GM12878 (cell line): Measurements from ENCODE around the gene FBXO27. TPM values are rescaled to one million over a fixed set of nuclear protein-coding genes. Genes with fewer than 3 reads are reported as not detected.
A peak's percentile ranks its signal among the peaks of the same experiment; 100 is the strongest.

ENCODE experiments used
- EP300 ChIP-seq, 2 experiments: fragments of 150-350 bp in 1 of 2; IDR thresholded peaks; 2 replicates each; pipeline ENCODE4 v1.6.1; 2011 to 2012; ENCODE audit warnings: low read depth in 2 of 2, low read length in 2 of 2, borderline replicate concordance in 1 of 2, improper control_type of control experiment in 1 of 2, inconsistent platforms in 1 of 2; ENCODE audit not compliant: control insufficient read depth in 1 of 2
- GABPA ChIP-seq: IDR thresholded peaks from 2 replicates; pipeline ENCODE4 v1.6.1; 2014; ENCODE audit warnings: antibody characterized with exemption, low read depth, mild to moderate bottlenecking, inconsistent platforms
- IKZF1 ChIP-seq: fragments of 450-650 bp; conservative IDR thresholded peaks from 2 replicates; pipeline ENCODE4 v1.6.1; 2017; ENCODE audit warnings: antibody characterized with exemption, mild to moderate bottlenecking
- IRF4 ChIP-seq: IDR thresholded peaks from 2 replicates; pipeline ENCODE4 v1.6.1; 2011; ENCODE audit warnings: low read depth, low read length
- KAT2A ChIP-seq: conservative IDR thresholded peaks from 2 replicates; pipeline ENCODE4 v1.6.1; 2011; ENCODE audit warnings: low read depth, low read length; ENCODE audit not compliant: control insufficient read depth
- MYB ChIP-seq: fragments of 150-350 bp; IDR thresholded peaks from 2 replicates; pipeline ENCODE4 v1.6.1; 2014; ENCODE audit warnings: mild to moderate bottlenecking, low read depth, low read length, borderline replicate concordance
- RAD21 ChIP-seq: IDR thresholded peaks from 2 replicates; pipeline ENCODE4 v1.6.1; 2011; ENCODE audit warnings: mild to moderate bottlenecking, low read depth, low read length, moderate library complexity; ENCODE audit not compliant: insufficient read depth
- SIX5 ChIP-seq: IDR thresholded peaks from 2 replicates; pipeline ENCODE4 v1.6.1; 2011; ENCODE audit warnings: mild to moderate bottlenecking, low read depth, low read length, moderate library complexity; ENCODE audit not compliant: severe bottlenecking
- SMAD1 ChIP-seq: fragments of 450-650 bp; IDR thresholded peaks from 2 replicates; pipeline ENCODE4 v1.6.1; 2018; ENCODE audit warnings: mild to moderate bottlenecking, low read depth; ENCODE audit not compliant: partially characterized antibody
- STAT1 ChIP-seq: fragments of 450-650 bp; conservative IDR thresholded peaks from 2 replicates; pipeline ENCODE4 v1.6.1; 2014; ENCODE audit warnings: antibody characterized with exemption, mild to moderate bottlenecking
- SUPT20H ChIP-seq: IDR thresholded peaks from 2 replicates; pipeline ENCODE4 v1.6.1; 2011; ENCODE audit warnings: low read depth, mild to moderate bottlenecking, low read length, moderate library complexity, borderline replicate concordance; ENCODE audit not compliant: control insufficient read depth
- TAF1 ChIP-seq: IDR thresholded peaks from 2 replicates; pipeline ENCODE4 v1.6.1; 2011; ENCODE audit warnings: mild to moderate bottlenecking, low read depth, low read length, borderline replicate concordance
- TBL1XR1 ChIP-seq: IDR thresholded peaks from 2 replicates; pipeline ENCODE4 v1.6.1; 2012; ENCODE audit warnings: low read depth, low read length, improper control_type of control experiment
- ZNF622 ChIP-seq: fragments of 450-650 bp; IDR thresholded peaks from 2 replicates; pipeline ENCODE4 v1.6.1; 2017; ENCODE audit warnings: mild to moderate bottlenecking, inconsistent platforms
- polyA plus RNA-seq, 11 experiments: library from polyadenylated mRNA; depleted of rRNA in 4 of 11; unstranded in 6 of 11; stranded (reverse) in 5 of 11; fragments of >200 nt; fragmentation: Nextera tagmentation in 4 of 11; fragmentation: Illumina TruSeq in 1 of 11; extraction: Ambion mirVana in 4 of 11; extraction: Trizol in 1 of 11; gene quantifications; 1 replicate in 1 of 11; 2 replicates in 10 of 11; pipeline versions ENCODE4 v1.2.1 to v1.2.3, GENCODE V29; 2011 to 2016; ENCODE audit warnings: inconsistent platforms in 2 of 11, missing spikeins in 2 of 11, low read depth in 1 of 11
- total RNA-seq, 4 experiments: library from RNA; depleted of rRNA in 3 of 4; stranded (reverse); fragments of >200 nt in 3 of 4; fragmentation: Illumina TruSeq in 1 of 4; extraction: Trizol in 1 of 4; gene quantifications; 2 replicates each; pipeline versions ENCODE4 v1.2.1 to v1.2.3, GENCODE V29; 2013 to 2021
- TF ChIP-seq, protein P1 (sequence below): fragments of 450-650 bp; IDR thresholded peaks from 2 replicates; pipeline ENCODE4 v1.6.1; 2016; ENCODE audit warnings: mild to moderate bottlenecking, moderate library complexity, borderline replicate concordance
- TF ChIP-seq, protein P2 (sequence below): fragments of 150-350 bp; IDR thresholded peaks from 2 replicates; pipeline ENCODE4 v1.6.1; 2016; ENCODE audit warnings: low read depth, low read length
- TF ChIP-seq, protein P3 (sequence below): fragments of 450-650 bp; formaldehyde crosslinking; IDR thresholded peaks from 2 replicates; pipeline ENCODE4 v1.4.0; 2022; ENCODE audit warnings: mild to moderate bottlenecking, moderate library complexity

FBXO27 gene
- total and polyA plus RNA-seq, 10 of the 15 experiments (the other 5 are each of a cell fraction or from before 2014, with no cell fraction given), result 3.1 to 15.4 (median 7.1) TPM

DNA sequence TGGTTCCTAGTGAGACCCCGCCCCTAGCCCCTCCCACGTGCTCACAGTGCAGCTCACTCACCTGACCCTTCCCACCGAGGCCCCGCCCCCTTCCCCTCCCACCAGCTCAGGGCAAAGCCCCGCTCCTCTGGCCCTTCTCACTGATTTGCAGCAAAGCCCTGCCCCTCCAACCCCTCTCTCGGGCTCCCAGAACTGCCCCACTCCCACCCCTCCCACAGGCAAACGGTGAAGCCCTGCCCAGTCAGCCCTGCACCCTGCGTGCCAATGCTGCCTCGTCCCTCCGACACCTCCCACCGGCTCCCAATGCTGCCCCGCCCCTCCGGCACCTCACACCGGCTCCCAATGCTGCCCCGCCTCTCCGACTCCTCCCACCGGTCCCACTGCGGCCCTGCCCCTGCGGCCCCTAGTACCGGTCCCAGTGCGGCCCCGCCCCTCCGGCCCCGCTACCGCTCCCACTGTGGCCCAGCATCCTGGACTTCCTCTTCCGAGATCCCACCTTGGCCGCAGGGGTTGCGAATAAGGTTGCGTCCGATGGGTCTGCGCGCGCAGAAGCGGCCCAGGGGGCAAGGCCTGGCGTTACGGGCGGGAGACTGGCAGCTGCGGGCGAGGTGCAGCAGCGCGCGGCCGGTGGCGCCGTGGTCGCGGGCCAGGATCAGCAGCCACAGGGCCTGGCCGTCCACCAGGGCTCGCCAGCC lies 834 bp downstream of the FBXO27 start (continued):
- TF ChIP-seq, protein P1, sequence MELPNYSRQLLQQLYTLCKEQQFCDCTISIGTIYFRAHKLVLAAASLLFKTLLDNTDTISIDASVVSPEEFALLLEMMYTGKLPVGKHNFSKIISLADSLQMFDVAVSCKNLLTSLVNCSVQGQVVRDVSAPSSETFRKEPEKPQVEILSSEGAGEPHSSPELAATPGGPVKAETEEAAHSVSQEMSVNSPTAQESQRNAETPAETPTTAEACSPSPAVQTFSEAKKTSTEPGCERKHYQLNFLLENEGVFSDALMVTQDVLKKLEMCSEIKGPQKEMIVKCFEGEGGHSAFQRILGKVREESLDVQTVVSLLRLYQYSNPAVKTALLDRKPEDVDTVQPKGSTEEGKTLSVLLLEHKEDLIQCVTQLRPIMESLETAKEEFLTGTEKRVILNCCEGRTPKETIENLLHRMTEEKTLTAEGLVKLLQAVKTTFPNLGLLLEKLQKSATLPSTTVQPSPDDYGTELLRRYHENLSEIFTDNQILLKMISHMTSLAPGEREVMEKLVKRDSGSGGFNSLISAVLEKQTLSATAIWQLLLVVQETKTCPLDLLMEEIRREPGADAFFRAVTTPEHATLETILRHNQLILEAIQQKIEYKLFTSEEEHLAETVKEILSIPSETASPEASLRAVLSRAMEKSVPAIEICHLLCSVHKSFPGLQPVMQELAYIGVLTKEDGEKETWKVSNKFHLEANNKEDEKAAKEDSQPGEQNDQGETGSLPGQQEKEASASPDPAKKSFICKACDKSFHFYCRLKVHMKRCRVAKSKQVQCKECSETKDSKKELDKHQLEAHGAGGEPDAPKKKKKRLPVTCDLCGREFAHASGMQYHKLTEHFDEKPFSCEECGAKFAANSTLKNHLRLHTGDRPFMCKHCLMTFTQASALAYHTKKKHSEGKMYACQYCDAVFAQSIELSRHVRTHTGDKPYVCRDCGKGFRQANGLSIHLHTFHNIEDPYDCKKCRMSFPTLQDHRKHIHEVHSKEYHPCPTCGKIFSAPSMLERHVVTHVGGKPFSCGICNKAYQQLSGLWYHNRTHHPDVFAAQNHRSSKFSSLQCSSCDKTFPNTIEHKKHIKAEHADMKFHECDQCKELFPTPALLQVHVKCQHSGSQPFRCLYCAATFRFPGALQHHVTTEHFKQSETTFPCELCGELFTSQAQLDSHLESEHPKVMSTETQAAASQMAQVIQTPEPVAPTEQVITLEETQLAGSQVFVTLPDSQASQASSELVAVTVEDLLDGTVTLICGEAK, result no peak
- TF ChIP-seq, protein P2, sequence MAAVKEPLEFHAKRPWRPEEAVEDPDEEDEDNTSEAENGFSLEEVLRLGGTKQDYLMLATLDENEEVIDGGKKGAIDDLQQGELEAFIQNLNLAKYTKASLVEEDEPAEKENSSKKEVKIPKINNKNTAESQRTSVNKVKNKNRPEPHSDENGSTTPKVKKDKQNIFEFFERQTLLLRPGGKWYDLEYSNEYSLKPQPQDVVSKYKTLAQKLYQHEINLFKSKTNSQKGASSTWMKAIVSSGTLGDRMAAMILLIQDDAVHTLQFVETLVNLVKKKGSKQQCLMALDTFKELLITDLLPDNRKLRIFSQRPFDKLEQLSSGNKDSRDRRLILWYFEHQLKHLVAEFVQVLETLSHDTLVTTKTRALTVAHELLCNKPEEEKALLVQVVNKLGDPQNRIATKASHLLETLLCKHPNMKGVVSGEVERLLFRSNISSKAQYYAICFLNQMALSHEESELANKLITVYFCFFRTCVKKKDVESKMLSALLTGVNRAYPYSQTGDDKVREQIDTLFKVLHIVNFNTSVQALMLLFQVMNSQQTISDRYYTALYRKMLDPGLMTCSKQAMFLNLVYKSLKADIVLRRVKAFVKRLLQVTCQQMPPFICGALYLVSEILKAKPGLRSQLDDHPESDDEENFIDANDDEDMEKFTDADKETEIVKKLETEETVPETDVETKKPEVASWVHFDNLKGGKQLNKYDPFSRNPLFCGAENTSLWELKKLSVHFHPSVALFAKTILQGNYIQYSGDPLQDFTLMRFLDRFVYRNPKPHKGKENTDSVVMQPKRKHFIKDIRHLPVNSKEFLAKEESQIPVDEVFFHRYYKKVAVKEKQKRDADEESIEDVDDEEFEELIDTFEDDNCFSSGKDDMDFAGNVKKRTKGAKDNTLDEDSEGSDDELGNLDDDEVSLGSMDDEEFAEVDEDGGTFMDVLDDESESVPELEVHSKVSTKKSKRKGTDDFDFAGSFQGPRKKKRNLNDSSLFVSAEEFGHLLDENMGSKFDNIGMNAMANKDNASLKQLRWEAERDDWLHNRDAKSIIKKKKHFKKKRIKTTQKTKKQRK, result no peak
- TF ChIP-seq IKZF1, result peak; percentile 87
- no peak for TF ChIP-seq MYB
- no peak for TF ChIP-seq TBL1XR1
- TF ChIP-seq, protein P3, sequence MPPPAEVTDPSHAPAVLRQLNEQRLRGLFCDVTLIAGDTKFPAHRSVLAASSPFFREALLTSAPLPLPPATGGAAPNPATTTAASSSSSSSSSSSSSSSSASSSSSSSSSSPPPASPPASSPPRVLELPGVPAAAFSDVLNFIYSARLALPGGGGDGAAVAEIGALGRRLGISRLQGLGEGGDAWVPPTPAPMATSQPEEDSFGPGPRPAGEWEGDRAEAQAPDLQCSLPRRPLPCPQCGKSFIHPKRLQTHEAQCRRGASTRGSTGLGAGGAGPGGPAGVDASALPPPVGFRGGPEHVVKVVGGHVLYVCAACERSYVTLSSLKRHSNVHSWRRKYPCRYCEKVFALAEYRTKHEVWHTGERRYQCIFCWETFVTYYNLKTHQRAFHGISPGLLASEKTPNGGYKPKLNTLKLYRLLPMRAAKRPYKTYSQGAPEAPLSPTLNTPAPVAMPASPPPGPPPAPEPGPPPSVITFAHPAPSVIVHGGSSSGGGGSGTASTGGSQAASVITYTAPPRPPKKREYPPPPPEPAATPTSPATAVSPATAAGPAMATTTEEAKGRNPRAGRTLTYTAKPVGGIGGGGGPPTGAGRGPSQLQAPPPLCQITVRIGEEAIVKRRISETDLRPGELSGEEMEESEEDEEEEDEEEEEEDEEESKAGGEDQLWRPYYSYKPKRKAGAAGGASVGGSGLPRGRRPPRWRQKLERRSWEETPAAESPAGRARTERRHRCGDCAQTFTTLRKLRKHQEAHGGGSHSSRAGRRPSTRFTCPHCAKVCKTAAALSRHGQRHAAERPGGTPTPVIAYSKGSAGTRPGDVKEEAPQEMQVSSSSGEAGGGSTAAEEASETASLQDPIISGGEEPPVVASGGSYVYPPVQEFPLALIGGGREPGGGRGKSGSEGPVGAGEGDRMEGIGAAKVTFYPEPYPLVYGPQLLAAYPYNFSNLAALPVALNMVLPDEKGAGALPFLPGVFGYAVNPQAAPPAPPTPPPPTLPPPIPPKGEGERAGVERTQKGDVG (CRISPR knock-in tag), result no peak
- TF ChIP-seq ZNF622, result no peak
- TF ChIP-seq TAF1, result no peak
- TF ChIP-seq EP300 (IDR thresholded peaks at IDR 0.05; ENCODE audit: borderline replicate concordance in 1 of 2, control insufficient read depth in 1 of 2, low read depth in 2 of 2, low read length in 2 of 2), result no peak
- no peak for TF ChIP-seq KAT2A
- TF ChIP-seq IRF4, result no peak
- no peak for TF ChIP-seq RAD21
- no peak for TF ChIP-seq STAT1
- no peak for TF ChIP-seq SMAD1
- TF ChIP-seq SUPT20H, result no peak
- no peak for TF ChIP-seq GABPA
- TF ChIP-seq SIX5, result no peak
